MM.1S (cell line): Measurements from ENCODE around the gene GFAP.

Source experiments
- EZH2 ChIP-seq: fragments of 300-600 bp; sonication (generic); optimal IDR thresholded peaks from 2 replicates; pipeline ENCODE3; 2017; ENCODE audit warnings: low read depth, mild to moderate bottlenecking, antibody characterized with exemption, low read length, mixed read lengths
- EZH2phosphoT487 ChIP-seq: fragments of 300-600 bp; sonication (generic); IDR thresholded peaks from 2 replicates; pipeline ENCODE4 v1.6.1; 2018; ENCODE audit warnings: antibody characterized with exemption, low read length
- TF ChIP-seq, protein P1 (sequence below): fragments of 300-600 bp; sonication (generic); IDR thresholded peaks from 2 replicates; pipeline ENCODE4 v1.5.1; 2016; ENCODE audit warnings: antibody characterized with exemption, low read length, mixed read lengths

DNA sequence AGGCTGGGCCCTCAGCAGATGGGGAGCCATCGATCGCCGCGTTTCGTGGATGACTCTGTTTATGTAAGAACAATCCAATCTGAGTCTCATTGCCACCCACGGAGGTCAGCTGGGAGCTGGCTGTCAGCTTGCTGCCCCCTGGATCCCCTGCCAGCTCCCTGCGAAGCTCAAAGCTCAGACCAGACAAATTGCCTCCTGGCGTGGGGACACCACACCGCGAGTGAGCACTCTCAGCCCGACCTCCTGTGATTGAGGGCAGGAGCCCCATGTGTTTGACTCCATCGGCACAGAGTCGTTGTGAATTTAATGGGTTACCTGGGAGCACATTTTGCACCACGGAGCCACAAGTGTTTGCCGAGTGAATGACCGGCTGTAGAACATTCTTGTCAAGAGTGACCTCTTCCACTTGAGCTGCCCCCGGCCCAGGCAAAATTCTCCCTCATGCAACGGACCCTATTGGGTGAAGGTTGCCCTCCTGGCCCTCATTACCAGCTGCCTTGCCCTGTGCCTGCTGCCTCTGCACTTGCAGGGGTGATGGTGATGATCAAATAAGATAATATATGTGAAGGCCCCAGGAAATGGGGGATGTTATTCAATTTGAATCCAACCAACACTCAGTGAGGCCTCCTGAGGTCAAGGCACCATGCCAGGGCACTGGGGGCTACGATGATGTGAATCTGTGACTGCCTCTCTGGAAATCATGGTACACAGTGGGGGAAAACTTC is 7.6 kb upstream of the GFAP start:
- TF ChIP-seq, protein P1, sequence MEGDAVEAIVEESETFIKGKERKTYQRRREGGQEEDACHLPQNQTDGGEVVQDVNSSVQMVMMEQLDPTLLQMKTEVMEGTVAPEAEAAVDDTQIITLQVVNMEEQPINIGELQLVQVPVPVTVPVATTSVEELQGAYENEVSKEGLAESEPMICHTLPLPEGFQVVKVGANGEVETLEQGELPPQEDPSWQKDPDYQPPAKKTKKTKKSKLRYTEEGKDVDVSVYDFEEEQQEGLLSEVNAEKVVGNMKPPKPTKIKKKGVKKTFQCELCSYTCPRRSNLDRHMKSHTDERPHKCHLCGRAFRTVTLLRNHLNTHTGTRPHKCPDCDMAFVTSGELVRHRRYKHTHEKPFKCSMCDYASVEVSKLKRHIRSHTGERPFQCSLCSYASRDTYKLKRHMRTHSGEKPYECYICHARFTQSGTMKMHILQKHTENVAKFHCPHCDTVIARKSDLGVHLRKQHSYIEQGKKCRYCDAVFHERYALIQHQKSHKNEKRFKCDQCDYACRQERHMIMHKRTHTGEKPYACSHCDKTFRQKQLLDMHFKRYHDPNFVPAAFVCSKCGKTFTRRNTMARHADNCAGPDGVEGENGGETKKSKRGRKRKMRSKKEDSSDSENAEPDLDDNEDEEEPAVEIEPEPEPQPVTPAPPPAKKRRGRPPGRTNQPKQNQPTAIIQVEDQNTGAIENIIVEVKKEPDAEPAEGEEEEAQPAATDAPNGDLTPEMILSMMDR, result no peak
- TF ChIP-seq EZH2phosphoT487, result no peak
- TF ChIP-seq EZH2, result no peak
